MM.1S (cell line): Measurements from ENCODE around the gene DCX.

Experiments used
- DNase-seq: peaks from one replicate; pipeline ENCODE4 v3.0.0-alpha.2; 2015
- H2AFZ ChIP-seq: fragments of 300-600 bp; sonication (generic); 2 replicates; pipeline ENCODE4 v1.6.0; 2016; ENCODE audit warnings: antibody characterized with exemption, low read length
- H3F3A ChIP-seq: fragments of 300-600 bp; sonication (generic); 2 replicates; pipeline ENCODE4 v1.6.1; 2016; ENCODE audit warnings: mild to moderate bottlenecking, antibody characterized with exemption, low read length, moderate library complexity, mixed read lengths; ENCODE audit not compliant: insufficient read depth
- H3K27ac ChIP-seq: fragments of 300-600 bp; sonication (generic); 2 replicates; pipeline ENCODE4 v1.5.1; 2016; ENCODE audit warnings: mild to moderate bottlenecking, low read length
- H3K27me3 ChIP-seq: fragments of 300-600 bp; sonication (generic); replicated peaks from 2 replicates; pipeline ENCODE4 v1.6.0; 2016; ENCODE audit warnings: low read length; ENCODE audit not compliant: insufficient read depth
- H3K36me3 ChIP-seq: fragments of 300-600 bp; sonication (generic); replicated peaks from 2 replicates; pipeline ENCODE4 v1.6.1; 2016; ENCODE audit warnings: mild to moderate bottlenecking, low read length, mixed read lengths; ENCODE audit not compliant: insufficient read depth
- H3K4me1 ChIP-seq: fragments of 300-600 bp; sonication (generic); 2 replicates; pipeline ENCODE4 v1.6.1; 2016; ENCODE audit warnings: low read length, mixed read lengths
- H3K4me2 ChIP-seq: fragments of 300-600 bp; sonication (generic); 2 replicates; pipeline ENCODE4 v1.6.0; 2016; ENCODE audit warnings: low read depth, low read length
- H3K4me3 ChIP-seq: fragments of 300-600 bp; sonication (generic); 2 replicates; pipeline ENCODE4 v1.5.1; 2016; ENCODE audit warnings: low read length, mixed read lengths
- H3K79me2 ChIP-seq: fragments of 300-600 bp; sonication (generic); 2 replicates; pipeline ENCODE4 v1.6.1; 2016; ENCODE audit warnings: mixed run types, low read length, mixed read lengths
- H3K9ac ChIP-seq: fragments of 300-600 bp; sonication (generic); 2 replicates; pipeline ENCODE4 v1.6.1; 2016; ENCODE audit warnings: low read length, mixed read lengths
- H3K9me2 ChIP-seq: fragments of 300-600 bp; sonication (generic); replicated peaks from 2 replicates; pipeline ENCODE4 v1.6.1; 2016; ENCODE audit warnings: mild to moderate bottlenecking, low read length, mixed read lengths; ENCODE audit not compliant: insufficient read depth
- H3K9me3 ChIP-seq: fragments of 300-600 bp; sonication (generic); replicated peaks from 2 replicates; pipeline ENCODE4 v1.6.1; 2016; ENCODE audit warnings: mild to moderate bottlenecking, low read length, mixed read lengths; ENCODE audit not compliant: insufficient read depth
- H4K20me1 ChIP-seq: fragments of 300-600 bp; sonication (generic); 2 replicates; pipeline ENCODE4 v1.6.1; 2016; ENCODE audit warnings: mild to moderate bottlenecking, low read length, moderate library complexity, mixed read lengths; ENCODE audit not compliant: insufficient read depth
- CTCF ChIP-seq: fragments of 300-600 bp; sonication (generic); IDR thresholded peaks from 2 replicates; pipeline ENCODE4 v1.5.1; 2016; ENCODE audit warnings: antibody characterized with exemption, low read length, mixed read lengths
- EZH2 ChIP-seq: fragments of 300-600 bp; sonication (generic); optimal IDR thresholded peaks from 2 replicates; pipeline ENCODE3; 2017; ENCODE audit warnings: low read depth, mild to moderate bottlenecking, antibody characterized with exemption, low read length, mixed read lengths
- EZH2phosphoT487 ChIP-seq: fragments of 300-600 bp; sonication (generic); IDR thresholded peaks from 2 replicates; pipeline ENCODE4 v1.6.1; 2018; ENCODE audit warnings: antibody characterized with exemption, low read length

The DCX gene

DNA sequence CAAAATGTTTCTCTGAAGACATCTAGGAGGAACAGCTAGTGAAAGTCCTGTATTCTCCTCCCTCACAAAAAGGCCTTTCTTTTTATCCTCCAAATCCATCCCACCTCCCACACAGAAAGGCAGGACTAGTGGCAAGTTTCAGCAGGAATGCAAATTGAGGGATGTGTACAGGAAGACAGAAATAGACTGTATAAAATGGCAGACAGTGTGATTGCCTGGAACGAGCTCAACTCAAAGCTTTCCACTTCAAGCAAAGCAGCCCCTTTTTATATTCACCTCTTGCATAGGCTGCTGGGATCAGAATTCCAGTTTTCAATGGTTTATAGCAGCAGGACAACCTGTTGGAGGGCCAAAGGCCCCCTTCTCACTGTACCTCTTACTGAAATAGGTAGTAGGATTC, 57.5 kb downstream of the DCX start:
- Histone ChIP-seq H3K9me2 (no peaks in the 10 kb centered on the region), H2AFZ (no peak overlapping the region), H3K4me1 (no peaks in the 10 kb centered on the region), H3F3A (no peaks in the 10 kb centered on the region), H3K27me3 (no peaks in the 10 kb centered on the region), H3K9me3 (no peaks in the 10 kb centered on the region), H3K27ac (no peak overlapping the region), H3K36me3 (no peaks in the 10 kb centered on the region), H3K4me3 (no peak overlapping the region), H4K20me1 (no peaks in the 10 kb centered on the region), H3K4me2 (no peak overlapping the region), H3K9ac (no peak overlapping the region), H3K79me2 (no peaks in the 10 kb centered on the region)
- TF ChIP-seq EZH2 (no peak), EZH2phosphoT487 (no peak)
- no peak for DNase-seq

- Histone ChIP-seq H3K27me3 (no peaks in the 10 kb centered on the region), H2AFZ (no peak overlapping the region), H3K4me1 (no peaks in the 10 kb centered on the region), H3K9me2 (no peaks in the 10 kb centered on the region), H3K79me2 (no peaks in the 10 kb centered on the region), H3K27ac (no peak overlapping the region), H3K9ac (no peak overlapping the region), H3F3A (no peaks in the 10 kb centered on the region), H3K9me3 (no peaks in the 10 kb centered on the region), H3K4me3 (no peak overlapping the region), H4K20me1 (no peaks in the 10 kb centered on the region), H3K36me3 (no peaks in the 10 kb centered on the region), H3K4me2 (no peak overlapping the region)
- no peak for DNase-seq
- TF ChIP-seq CTCF (no peak), EZH2 (no peak), EZH2phosphoT487 (no peak)
Measured at GRCh38 chrX:111353793-111354192, 58.2 kb downstream of the DCX start.

DNA sequence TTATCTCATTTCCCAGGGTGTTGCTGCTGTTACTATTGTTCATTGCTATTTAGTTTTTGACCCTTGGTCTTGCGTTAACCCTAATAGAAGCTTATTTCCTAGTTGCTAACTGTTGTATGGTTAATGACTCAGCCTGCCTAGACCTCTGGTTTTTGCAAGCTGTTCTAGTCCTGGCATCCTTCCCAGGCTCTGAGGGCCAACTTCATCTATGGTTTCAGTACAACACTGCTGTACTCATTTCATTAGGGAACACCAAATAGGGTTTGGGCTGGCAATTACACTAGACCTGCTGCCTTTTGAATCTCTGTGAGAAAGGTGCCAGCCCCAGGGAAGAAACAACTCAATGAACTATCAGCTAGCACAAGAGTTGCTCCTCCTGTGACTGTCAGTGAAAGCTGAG, 59.6 kb downstream of the DCX start:
- no peak overlapping the region for H3K9ac ChIP-seq
- DNase-seq, result no peak

More for the DNA sequence above, 59.6 kb downstream of the DCX start:
- H3K9me2 ChIP-seq, result no peaks in the 10 kb centered on the region
- no peaks in the 10 kb centered on the region for H3K79me2 ChIP-seq
- no peaks in the 10 kb centered on the region for H3F3A ChIP-seq
- no peaks in the 10 kb centered on the region for H4K20me1 ChIP-seq
- no peaks in the 10 kb centered on the region for H3K36me3 ChIP-seq
- H3K4me1 ChIP-seq, result no peaks in the 10 kb centered on the region
- H3K9me3 ChIP-seq, result no peaks in the 10 kb centered on the region
- no peaks in the 10 kb centered on the region for H3K27me3 ChIP-seq
- TF ChIP-seq EZH2, result no peak
- no peak for TF ChIP-seq CTCF
- TF ChIP-seq EZH2phosphoT487, result no peak
- no peak overlapping the region for H3K4me2 ChIP-seq
- no peak overlapping the region for H2AFZ ChIP-seq
- H3K27ac ChIP-seq, result no peak overlapping the region
- no peak overlapping the region for H3K4me3 ChIP-seq
